Activated B cell treated with CpG ODN at 0.5 μM for 24 hours (primary cell): ENCODE data around the gene NEURL2. TPM values are rescaled to one million over a fixed set of nuclear protein-coding genes. Genes with fewer than 3 reads are reported as not detected.

Experiments
- ATAC-seq: fragments of 200-7000 bp; cut with Tn5 transposase; one replicate; pipeline ENCODE4 v1.10.0; 2021; ENCODE audit warnings: low read depth, mild to moderate bottlenecking, moderate library complexity
- CTCF ChIA-PET: fragments of 350-600 bp; sonication (Branson Sonifier 250); formaldehyde crosslinking; loops from one replicate; lab custom pipeline; 2021; ENCODE audit warnings: antibody characterized with exemption; lab: Charles Lee
- POLR2A ChIA-PET: fragments of 350-600 bp; sonication (Branson Sonifier 250); formaldehyde crosslinking; loops from one replicate; lab custom pipeline; 2021; ENCODE audit warnings: antibody characterized with exemption; lab: Charles Lee
- DNase-seq: peaks from one replicate; pipeline ENCODE4 v3.0.0; 2022
- H3K27ac Mint-ChIP-seq: one replicate; pipeline ENCODE4 v1.8.0; 2020; ENCODE audit warnings: mixed read lengths
- H3K27me3 Mint-ChIP-seq: one replicate; pipeline ENCODE4 v1.8.0; 2021; ENCODE audit warnings: mixed read lengths
- H3K36me3 Mint-ChIP-seq: one replicate; pipeline ENCODE4 v1.8.0; 2021; ENCODE audit warnings: low read depth, mixed read lengths
- H3K4me1 Mint-ChIP-seq: one replicate; pipeline ENCODE4 v1.8.0; 2021; ENCODE audit warnings: mixed read lengths
- H3K4me3 Mint-ChIP-seq: one replicate; pipeline ENCODE4 v1.8.0; 2020; ENCODE audit warnings: mild to moderate bottlenecking, mixed read lengths
- H3K9me3 Mint-ChIP-seq: one replicate; pipeline ENCODE4 v1.8.0; 2020; ENCODE audit warnings: mixed read lengths
- CTCF ChIP-seq: fragments of 200-600 bp; IDR thresholded peaks from one replicate; pipeline ENCODE4 v1.8.0; 2022; ENCODE audit warnings: antibody characterized with exemption, mild to moderate bottlenecking
- intact Hi-C: fragments of 100-400 bp; cut with micrococcal nuclease; formaldehyde crosslinking; loops from one replicate; pipeline ENCODE4 v1.15.1; 2024
- total RNA-seq: library from RNA; stranded (reverse); gene quantifications from 2 replicates; pipeline ENCODE4 v1.2.3, GENCODE V29; 2022

Gene NEURL2
- total RNA-seq, 1 donor from 2014 or later: 2.0 TPM

DNA sequence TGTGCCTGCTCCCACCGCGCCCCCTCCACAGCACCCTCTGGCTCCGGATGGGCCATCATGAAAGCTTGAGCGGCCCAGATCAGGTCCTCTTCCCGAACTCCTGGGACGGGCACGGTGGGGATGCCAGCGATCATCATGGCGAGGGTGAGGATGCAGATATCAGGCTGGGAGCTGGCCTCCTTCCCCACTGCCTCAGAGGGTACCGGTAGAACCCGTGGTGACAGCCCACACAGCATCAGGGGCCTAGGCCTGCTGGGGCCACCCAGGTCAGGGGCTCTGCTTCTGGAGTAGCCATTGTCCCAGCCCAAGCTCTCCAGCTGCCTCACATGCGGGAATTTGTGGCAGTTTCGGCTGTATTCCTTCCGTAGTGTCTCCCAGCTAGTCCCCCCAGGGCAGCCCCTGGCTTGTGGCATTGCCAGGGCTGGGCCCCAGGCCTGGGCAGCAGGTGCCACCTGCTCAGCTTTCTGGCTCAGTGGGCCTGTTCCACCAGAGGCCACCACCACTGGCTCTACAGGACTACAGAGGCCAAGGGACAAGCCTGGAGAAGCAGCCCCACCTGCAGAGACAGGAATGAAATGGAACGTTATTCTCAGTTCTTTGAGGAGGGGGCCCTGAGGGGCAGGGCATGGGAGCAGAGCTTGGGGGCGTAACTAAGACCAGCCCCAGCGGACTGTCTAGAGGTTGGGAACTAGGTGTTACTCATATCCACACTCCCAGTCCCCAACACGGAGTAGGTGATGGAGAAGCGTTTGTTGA, 4.2 kb downstream of the NEURL2 start:
- TF ChIP-seq CTCF: no peak
- intact Hi-C loops: no loop called here
- Mint-ChIP-seq H3K4me3 (no peak overlapping the region), H3K27me3 (no peaks in the 10 kb centered on the region), H3K36me3 (peaks cover 32% of the 10 kb centered on the region), H3K9me3 (no peaks in the 10 kb centered on the region), H3K27ac (no peak overlapping the region), H3K4me1 (peaks cover 38% of the 10 kb centered on the region)
- CTCF ChIA-PET: no interaction called here
- ATAC-seq (no peak), DNase-seq (no peak)
- POLR2A ChIA-PET: interaction anchor here (0.6 kb wide), 1 partner anchor 105 kb away, joined by 3 read pairs; no protein-coding TSS in a partner anchor

- Mint-ChIP-seq H3K4me3 (peak overlapping the region; percentile 16), H3K27ac (no peak overlapping the region), H3K36me3 (peaks cover 40% of the 10 kb centered on the region), H3K4me1 (peaks cover 34% of the 10 kb centered on the region), H3K27me3 (no peaks in the 10 kb centered on the region), H3K9me3 (no peaks in the 10 kb centered on the region)
- POLR2A ChIA-PET: interaction anchor here (2.6 to 2.9 kb wide), 2 partner anchors 9 to 52 kb away, joined by 37 to 43 read pairs; partner anchors contain the start of genes CTSA, NEURL2 and PCIF1
- ATAC-seq: no peak
- DNase-seq: no peak
- intact Hi-C loops: no loop called here
- CTCF ChIA-PET: interaction anchor here (0.6 to 2.9 kb wide), 3 partner anchors 7 to 59 kb away, joined by 3 to 9 read pairs (median 3); partner anchors contain the start of gene NEURL2
- TF ChIP-seq CTCF: no peak
These were observed 7.9 kb downstream of the NEURL2 start for GRCh38 chr20:45883100-45883469.

GRCh38 chr20:45882469-45883099, 8.4 kb downstream of the NEURL2 start:
- Mint-ChIP-seq H3K9me3 (no peaks in the 10 kb centered on the region), H3K4me1 (peaks cover 34% of the 10 kb centered on the region), H3K4me3 (peak overlapping the region; percentile 65), H3K27me3 (no peaks in the 10 kb centered on the region), H3K27ac (peak overlapping the region; percentile 65), H3K36me3 (peaks cover 39% of the 10 kb centered on the region)
- no peak for DNase-seq
- ATAC-seq: no peak
- no peak for TF ChIP-seq CTCF
- CTCF ChIA-PET: interaction anchor here (0.6 to 2.9 kb wide), 3 partner anchors 7 to 60 kb away, joined by 3 to 9 read pairs (median 3); partner anchors contain the start of gene NEURL2
- POLR2A ChIA-PET: interaction anchor here (2.3 to 2.9 kb wide), 3 partner anchors 10 to 87 kb away, joined by 9 to 43 read pairs (median 37); partner anchors contain the start of genes CTSA, NEURL2 and PCIF1
- intact Hi-C loops: no loop called here

DNA sequence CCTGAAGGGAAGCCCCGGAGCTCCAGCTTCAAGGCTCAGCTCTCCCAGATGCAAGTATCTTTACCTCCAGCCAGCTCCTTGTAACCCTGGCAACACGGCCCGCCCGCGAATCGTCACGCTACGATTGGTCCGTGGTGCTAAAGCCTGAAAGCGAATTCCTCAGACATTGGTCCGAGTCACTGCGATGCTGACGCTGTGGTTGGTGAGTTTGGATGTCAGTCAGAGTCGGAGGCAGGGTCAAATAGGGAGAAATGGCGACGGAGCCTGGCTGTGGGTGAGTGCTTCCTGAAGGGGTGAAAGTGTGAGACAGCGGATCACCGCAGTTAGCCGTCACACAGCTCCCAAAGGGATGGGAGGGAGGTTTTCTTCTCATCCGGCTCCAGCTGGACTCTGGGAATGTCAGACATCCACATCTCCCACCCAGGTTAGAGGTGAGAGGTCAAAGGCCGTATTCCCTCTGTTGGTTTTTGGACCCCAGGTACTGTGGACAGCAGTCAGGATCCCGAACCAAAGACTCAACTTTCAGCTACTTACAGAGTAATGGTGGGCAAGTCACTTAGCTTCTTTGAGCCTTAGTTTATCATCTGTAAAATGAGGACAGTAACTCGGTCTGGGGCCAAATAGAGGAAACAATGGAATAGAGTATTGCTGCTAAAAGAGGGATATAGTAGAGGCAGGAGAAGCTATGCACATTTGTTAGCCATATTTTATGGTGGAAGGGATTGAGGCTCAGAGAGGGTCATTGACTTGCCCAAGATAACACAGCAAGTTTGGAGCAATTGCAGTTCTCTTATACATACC, 9.8 kb downstream of the NEURL2 start, which contains the start of gene ZSWIM1:
TSS of gene ZSWIM1 (plus strand) at position 240 of the 801 bp plus-strand sequence. CDS start 1,366 bp downstream, outside the sequence.
- peaks cover 34% of the 10 kb centered on the region for H3K4me1 Mint-ChIP-seq
- ATAC-seq: peak; percentile 99
- no peaks in the 10 kb centered on the region for H3K9me3 Mint-ChIP-seq
- peak within 1 kb of the TSS; percentile 90 for H3K4me3 Mint-ChIP-seq
- H3K36me3 Mint-ChIP-seq: peaks cover 40% of the 10 kb centered on the region
- intact Hi-C loops: loop anchor here (1.0 kb wide), 5 partner anchors 10 to 69 kb away; partner anchors contain the start of genes ACOT8, CTSA, NEURL2 and UBE2C
- POLR2A ChIA-PET: interaction anchor here (0.5 to 2.9 kb wide), 17 partner anchors 11 to 808 kb away, joined by 3 to 43 read pairs (median 5); partner anchors contain the start of genes ACOT8, CTSA, DNTTIP1 and NEURL2
- no peaks in the 10 kb centered on the region for H3K27me3 Mint-ChIP-seq
- CTCF ChIA-PET: interaction anchor here (1.5 to 2.9 kb wide), 2 partner anchors 9 to 57 kb away, joined by 4 to 9 read pairs; partner anchors contain the start of gene NEURL2
- TF ChIP-seq CTCF: no peak
- peak within 1 kb of the TSS; percentile 93 for H3K27ac Mint-ChIP-seq
- peak; percentile 98 for DNase-seq
